Measurements from ENCODE around the gene GPS1. TPM values are rescaled to one million over a fixed set of nuclear protein-coding genes. Genes with fewer than 3 reads are reported as not detected.
A peak's percentile ranks its signal among the peaks of the same experiment; 100 is the strongest.

GPS1 gene
- total and polyA plus RNA-seq, 9 of the 15 experiments (the other 6 are each of a cell fraction or from before 2014, with no cell fraction given) = 3.1 to 167 (median 69.9) TPM

DNA sequence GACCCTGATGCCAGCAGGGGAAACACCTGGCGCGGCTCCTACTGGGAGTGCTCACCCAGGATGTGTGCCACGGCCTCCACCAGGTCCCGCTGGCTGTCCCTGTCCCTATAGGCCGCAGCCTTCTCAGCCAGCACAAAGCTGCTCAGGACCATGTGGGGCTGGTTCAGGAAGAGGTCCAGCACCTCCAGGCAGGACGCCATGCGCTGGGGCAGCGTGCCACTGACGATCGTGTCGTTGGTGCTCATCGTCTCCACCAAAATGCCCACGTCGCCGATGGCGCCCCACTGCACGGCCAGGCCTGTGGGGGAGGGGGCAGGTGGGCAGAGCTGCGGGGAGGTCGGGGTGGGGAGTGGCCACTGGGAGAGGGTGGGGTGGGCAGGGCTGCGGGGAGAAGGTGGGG is 29.8 kb downstream of the GPS1 start:
- WGBS (ENCODE audit: insufficient coverage, low coverage, missing lambda C conversion rate) = 97% methylated on average over 13 of the region's 20 CpGs
- no peaks in the 10 kb centered on the region for H3K27me3 ChIP-seq (ENCODE audit: control insufficient read depth in 2 of 2, insufficient read depth in 2 of 2, low read length in 2 of 2)
- ATAC-seq (no peak), DNase-seq (ENCODE audit: extremely low read depth in 1 of 4, low spot score in 3 of 4) (no peak), FAIRE-seq (no peak)
- TF ChIP-seq, protein P1, sequence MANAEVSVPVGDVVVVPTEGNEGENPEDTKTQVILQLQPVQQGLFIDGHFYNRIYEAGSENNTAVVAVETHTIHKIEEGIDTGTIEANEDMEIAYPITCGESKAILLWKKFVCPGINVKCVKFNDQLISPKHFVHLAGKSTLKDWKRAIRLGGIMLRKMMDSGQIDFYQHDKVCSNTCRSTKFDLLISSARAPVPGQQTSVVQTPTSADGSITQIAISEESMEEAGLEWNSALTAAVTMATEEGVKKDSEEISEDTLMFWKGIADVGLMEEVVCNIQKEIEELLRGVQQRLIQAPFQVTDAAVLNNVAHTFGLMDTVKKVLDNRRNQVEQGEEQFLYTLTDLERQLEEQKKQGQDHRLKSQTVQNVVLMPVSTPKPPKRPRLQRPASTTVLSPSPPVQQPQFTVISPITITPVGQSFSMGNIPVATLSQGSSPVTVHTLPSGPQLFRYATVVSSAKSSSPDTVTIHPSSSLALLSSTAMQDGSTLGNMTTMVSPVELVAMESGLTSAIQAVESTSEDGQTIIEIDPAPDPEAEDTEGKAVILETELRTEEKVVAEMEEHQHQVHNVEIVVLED (CRISPR knock-in tag; IDR thresholded peaks at IDR 0.05) = no peak
- TF ChIP-seq SUPT5H (IDR thresholded peaks at IDR 0.05) (peak; percentile 9; the same call in 1 of the 2 replicates), PCBP1 (IDR thresholded peaks at IDR 0.05; ENCODE audit: low read depth, low read length, poor library complexity, severe bottlenecking) (peak; percentile 21), RBFOX2 (IDR thresholded peaks at IDR 0.05; ENCODE audit: low read depth, low read length) (peak; percentile 30; the same call in 1 of the 2 replicates), ZZZ3 (IDR thresholded peaks at IDR 0.05) (no peak), RBM39 (optimal IDR thresholded peaks at IDR 0.05; ENCODE audit: low read depth, low read length) (no peak), POLR2A (conservative IDR thresholded peaks at IDR 0.05) (0 out of 2 replicates have a peak, but pooled peaks have one; percentile 7), RBM22 (IDR thresholded peaks at IDR 0.05; ENCODE audit: low read depth, low read length, poor library complexity, severe bottlenecking) (peak; percentile 8)
- H3K36me3 ChIP-seq (ENCODE audit: control insufficient read depth, insufficient read depth, low read length) = peaks cover 89% of the 10 kb centered on the region; the same call in 2 of the 3 replicates
- no peak overlapping the region; a peak in 1 of 4 replicates for H3K9ac ChIP-seq (ENCODE audit: insufficient read depth in 1 of 2, low read depth in 2 of 2, low read length in 2 of 2)
- in situ Hi-C loops (cut with MboI) (no loop called here), intact Hi-C loops (cut with micrococcal nuclease) (no loop called here)
- peaks cover 0 to 85% of the 10 kb centered on the region in 2 experiments; a peak in 2 of 5 replicates for H3K4me1 ChIP-seq (replicated peaks in 1 of 2; ENCODE audit: control insufficient read depth in 2 of 2, insufficient read depth in 2 of 2, low read length in 2 of 2)
- no peaks in the 10 kb centered on the region for H3K9me3 ChIP-seq (replicated peaks; ENCODE audit: control insufficient read depth, insufficient read depth, low read depth, low read length)
- H3K27ac ChIP-seq (ENCODE audit: extremely low read depth, low read depth, low read length) = no peak overlapping the region
- no peaks in the 10 kb centered on the region; the same call in 2 of the 3 replicates for H3K79me2 ChIP-seq (ENCODE audit: control insufficient read depth, insufficient read depth, low read length)
- ChIA-PET CTCF (ENCODE audit: low intra/inter-chr PET ratio) (no interaction called here), POLR2A (interaction anchor here (0.7 to 1.9 kb wide), 7 partner anchors 8 to 390 kb away, joined by 3 to 8 read pairs (median 5); partner anchors contain the start of gene FASN)
- no peak overlapping the region for H3K4me3 ChIP-seq
- BruUV-seq (replicated peaks) = no TSS peak
- H3K9me1 ChIP-seq (ENCODE audit: control insufficient read depth, insufficient read depth, low read length) = peaks cover 3% of the 10 kb centered on the region
- no peak overlapping the region for H2AFZ ChIP-seq (ENCODE audit: low read depth, low read length)
- peaks cover 36% of the 10 kb centered on the region for H4K20me1 ChIP-seq (replicated peaks; ENCODE audit: control insufficient read depth, insufficient read depth, low read length)
- H3K4me2 ChIP-seq (ENCODE audit: insufficient read depth, low read length) = no peak overlapping the region

Data from K562 (cell line).